Aorta (tissue), 5 donors: Measurements from ENCODE around the gene CDK19. TPM values are rescaled to one million over a fixed set of nuclear protein-coding genes. Genes with fewer than 3 reads are reported as not detected.

Source experiments
- ATAC-seq: fragments of 200-7000 bp; cut with Tn5 transposase; one replicate; pipeline ENCODE4 v1.9.1; 2022; ENCODE audit warnings: moderate library complexity; ENCODE audit not compliant: low FRiP score
- DNase-seq, 2 donors: peaks; one replicate each; pipeline ENCODE4 v3.0.0-alpha.2; 2020
- H3K27ac ChIP-seq, 2 donors: one replicate each; pipeline ENCODE4 v1.5.1; 2013; ENCODE audit warnings: low read length in 2 of 2, mild to moderate bottlenecking in 2 of 2, moderate library complexity in 2 of 2, control low read depth in 1 of 2, inconsistent platforms in 1 of 2, low read depth in 1 of 2
- H3K27me3 ChIP-seq, 2 donors: one replicate each; pipeline ENCODE4 v1.6.1; 2013; ENCODE audit warnings: control low read depth in 1 of 2, low read length in 1 of 2, mild to moderate bottlenecking in 1 of 2, moderate library complexity in 1 of 2; ENCODE audit not compliant: insufficient read depth in 2 of 2, control insufficient read depth in 1 of 2
- H3K36me3 ChIP-seq, 2 donors: one replicate each; pipeline ENCODE4 v1.6.1; 2013; ENCODE audit warnings: control low read depth in 1 of 2, low read length in 1 of 2, mild to moderate bottlenecking in 1 of 2; ENCODE audit not compliant: insufficient read depth in 2 of 2, control insufficient read depth in 1 of 2
- H3K4me1 ChIP-seq, 2 donors: one replicate each; pipeline ENCODE4 v1.6.1; 2013; ENCODE audit warnings: low read length in 2 of 2, control low read depth in 1 of 2, mild to moderate bottlenecking in 1 of 2, moderate library complexity in 1 of 2; ENCODE audit not compliant: insufficient read depth in 2 of 2, control insufficient read depth in 1 of 2
- H3K4me3 ChIP-seq, 2 donors: one replicate each; pipeline ENCODE4 v1.5.1; 2013; ENCODE audit warnings: low read length in 2 of 2, control low read depth in 1 of 2, mild to moderate bottlenecking in 1 of 2
- H3K9me3 ChIP-seq: one replicate; pipeline ENCODE4 v1.6.1; 2013; ENCODE audit warnings: mild to moderate bottlenecking, low read length; ENCODE audit not compliant: control insufficient read depth
- WGBS, 2 donors: extraction: QIAGEN DNeasy Blood & Tissue Kit; methylation state at CpG; one replicate each; pipeline ENCODE4 v1.1.7; 2013; 5-methylcytosine and 5-hydroxymethylcytosine counted together
- intact Hi-C, 2 donors: fragments of 100-400 bp; cut with DNase I; formaldehyde crosslinking; loops; one replicate each; pipeline versions ENCODE4 v1.14.2 to v1.15.0; 2022
- polyA plus RNA-seq, 2 donors: library from polyadenylated mRNA; stranded (reverse); fragments of 200-250 nt; gene quantifications; one replicate each; pipeline ENCODE4 v1.2.3, GENCODE V29; 2013
- total RNA-seq, 2 donors: library from RNA; stranded (reverse); fragmentation: NEBNext Ultra II Directional; extraction: Animal tissue kit (Norgen Biotek cat#: 25700); gene quantifications; one replicate each; pipeline ENCODE4 v1.2.1, GENCODE V29; 2021
- donor health status: healthy with polysubstance abuse.
- donor health status: Bipolar disorder and iron deficiency.
- donor health status: DM: no; HTN: no; CAD: no.
- donor health status: DM: no; HTN: no; CAD: no.
- donor health status: DM: yes; HTN: yes; CAD: no.

CDK19 gene
- total and polyA plus RNA-seq, 4 donors: 5.4 to 22.4 (median 12.8) TPM

DNA sequence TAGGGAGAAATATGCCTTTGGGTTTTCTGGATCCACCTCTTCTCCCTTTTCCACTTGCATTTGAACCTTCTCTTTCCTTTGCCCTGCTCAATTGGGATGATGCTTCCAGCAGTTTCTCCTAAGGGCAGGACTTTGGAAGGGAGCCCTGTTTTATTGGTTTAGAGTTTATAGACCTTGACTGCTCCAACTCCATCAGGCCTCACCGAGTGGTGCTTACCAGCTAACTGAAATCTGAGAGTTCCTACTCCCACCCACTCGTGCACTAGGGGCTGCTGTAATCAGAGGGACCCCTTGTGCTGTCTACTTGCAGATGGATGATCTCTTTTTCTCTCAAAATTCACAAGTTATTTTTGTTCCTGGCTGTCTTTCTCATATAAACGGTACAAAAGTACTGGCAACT is 217.5 kb downstream of the CDK19 start:
- Histone ChIP-seq H3K4me1 (no peaks in the 10 kb centered on the region), H3K4me3 (no peak overlapping the region), H3K27me3 (no peaks in the 10 kb centered on the region), H3K36me3 (no peaks in the 10 kb centered on the region), H3K9me3 (no peaks in the 10 kb centered on the region), H3K27ac (no peak overlapping the region)
- no peak for ATAC-seq
- intact Hi-C loops: no loop called here
- 40 to 53% methylated on average over 3 of the region's 3 CpGs for WGBS, 2 donors
- DNase-seq: no peak

GRCh38 chr6:110596354-110596753 is 218.9 kb downstream of the CDK19 start:
- Histone ChIP-seq H3K36me3 (no peaks in the 10 kb centered on the region), H3K27ac (no peak overlapping the region), H3K27me3 (no peaks in the 10 kb centered on the region), H3K4me3 (no peak overlapping the region), H3K9me3 (no peaks in the 10 kb centered on the region), H3K4me1 (no peaks in the 10 kb centered on the region)
- WGBS, 2 donors: 75 to 79% methylated on average over 3 of the region's 3 CpGs
- intact Hi-C loops: no loop called here
- ATAC-seq (no peak), DNase-seq (no peak)

DNA sequence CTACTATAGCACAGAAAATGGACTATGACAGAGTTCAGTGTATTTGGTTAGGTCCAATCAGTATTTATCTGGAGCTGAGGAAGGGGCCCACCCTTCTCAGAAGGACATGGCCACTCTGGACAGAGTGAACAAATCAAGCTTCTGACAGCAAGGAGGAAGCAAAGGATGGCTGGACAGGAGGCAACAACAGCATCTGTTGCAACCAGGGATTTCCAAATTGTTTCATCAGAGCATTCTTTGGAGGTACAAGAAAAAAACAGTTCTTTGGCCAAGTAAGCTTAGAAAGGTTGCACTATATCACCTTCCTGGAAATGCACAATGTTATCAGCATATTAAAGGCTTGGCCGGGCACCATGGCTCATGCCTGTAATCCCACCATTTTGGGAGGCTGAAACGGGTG is 220.2 kb downstream of the CDK19 start:
- intact Hi-C loops: no loop called here
- Histone ChIP-seq H3K4me3 (no peak overlapping the region), H3K4me1 (no peaks in the 10 kb centered on the region), H3K27me3 (no peaks in the 10 kb centered on the region), H3K9me3 (no peaks in the 10 kb centered on the region), H3K27ac (no peak overlapping the region), H3K36me3 (no peaks in the 10 kb centered on the region)
- DNase-seq (no peak), ATAC-seq (no peak)
- WGBS, 2 donors: 95 to 96% methylated on average over 2 of the region's 2 CpGs

DNA sequence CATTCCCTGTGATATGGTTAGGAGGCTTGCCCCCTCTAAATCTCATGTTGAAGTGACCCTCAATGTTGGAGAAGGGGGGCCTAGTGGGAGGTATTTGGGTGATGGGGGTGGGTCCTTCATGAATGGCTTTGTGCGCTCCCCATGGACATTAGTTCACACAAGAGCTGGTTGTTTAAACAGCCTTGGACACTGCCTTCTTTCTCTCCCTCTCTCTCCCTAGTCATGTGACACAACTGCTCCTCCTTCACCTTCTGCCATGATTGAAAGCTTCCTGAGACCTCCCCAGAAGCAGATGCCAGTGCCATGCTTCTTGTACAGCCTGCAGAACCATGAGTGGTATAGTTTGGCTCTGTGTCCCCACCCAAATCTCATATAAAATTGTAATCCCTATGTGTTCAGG is 221.6 kb downstream of the CDK19 start:
- 94 to 97% methylated on average over 1 of the region's 1 CpG for WGBS, 2 donors
- no peak overlapping the region for H3K4me3 ChIP-seq
- no peaks in the 10 kb centered on the region for H3K9me3 ChIP-seq
- intact Hi-C loops: no loop called here
- H3K36me3 ChIP-seq: no peaks in the 10 kb centered on the region
- H3K27ac ChIP-seq: no peak overlapping the region
- no peaks in the 10 kb centered on the region for H3K27me3 ChIP-seq
- DNase-seq (no peak), ATAC-seq (no peak)
- no peaks in the 10 kb centered on the region for H3K4me1 ChIP-seq

- DNase-seq (no peak), ATAC-seq (no peak)
- Histone ChIP-seq H3K36me3 (no peaks in the 10 kb centered on the region), H3K4me3 (no peak overlapping the region), H3K27me3 (no peaks in the 10 kb centered on the region), H3K9me3 (no peaks in the 10 kb centered on the region), H3K4me1 (no peaks in the 10 kb centered on the region), H3K27ac (no peak overlapping the region)
- intact Hi-C loops: no loop called here
- 31 to 33% methylated on average over 5 of the region's 5 CpGs for WGBS, 2 donors
Measured at GRCh38 chr6:110592765-110593164, 222.5 kb downstream of the CDK19 start.

DNA sequence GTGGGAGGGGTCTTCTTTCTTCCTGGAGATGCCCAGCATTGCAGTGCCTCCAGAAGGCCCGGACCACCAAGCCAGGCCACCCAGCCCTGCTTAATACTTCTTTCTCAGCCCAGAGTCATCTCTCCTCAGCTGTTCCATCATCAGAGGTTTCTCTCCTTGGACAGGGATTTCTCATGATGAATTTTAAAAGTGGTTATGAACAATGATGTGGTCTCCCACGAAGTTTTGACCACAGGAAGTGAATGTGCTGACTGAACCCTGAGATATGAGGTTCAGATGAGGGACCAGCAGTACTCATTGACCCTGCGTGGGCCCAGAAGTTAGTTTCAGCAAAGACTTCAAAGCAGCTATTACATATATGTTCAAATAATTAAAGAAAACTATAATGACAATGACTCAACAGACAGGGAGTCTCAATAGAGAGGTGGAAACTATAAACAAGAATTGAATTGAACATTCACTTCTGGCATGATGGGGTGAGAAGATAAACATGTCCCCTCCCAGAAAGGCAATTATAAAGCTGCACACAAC is 224.4 kb downstream of the CDK19 start:
- no peaks in the 10 kb centered on the region for H3K36me3 ChIP-seq
- H3K9me3 ChIP-seq: no peaks in the 10 kb centered on the region
- no peaks in the 10 kb centered on the region for H3K27me3 ChIP-seq
- WGBS, 2 donors: 87 to 90% methylated on average over 3 of the region's 3 CpGs
- intact Hi-C loops: no loop called here
- H3K4me1 ChIP-seq: no peaks in the 10 kb centered on the region
- no peak overlapping the region for H3K27ac ChIP-seq
- no peak for DNase-seq
- H3K4me3 ChIP-seq: no peak overlapping the region
- ATAC-seq: no peak

- H3K27me3 ChIP-seq: no peaks in the 10 kb centered on the region
- intact Hi-C loops: no loop called here
- no peaks in the 10 kb centered on the region for H3K9me3 ChIP-seq
- no peak overlapping the region for H3K4me3 ChIP-seq
- no peak overlapping the region for H3K27ac ChIP-seq
- H3K4me1 ChIP-seq: no peaks in the 10 kb centered on the region
- WGBS, 2 donors: 83 to 88% methylated on average over 6 of the region's 6 CpGs
- no peak for ATAC-seq
- H3K36me3 ChIP-seq: no peaks in the 10 kb centered on the region
- no peak for DNase-seq
Measured at GRCh38 chr6:110589865-110590513, 225.3 kb downstream of the CDK19 start.

GRCh38 chr6:110587328-110587727 is 227.9 kb downstream of the CDK19 start:
- no peak overlapping the region for H3K4me3 ChIP-seq
- intact Hi-C loops: no loop called here
- ATAC-seq (no peak), DNase-seq (no peak)
- H3K9me3 ChIP-seq: no peaks in the 10 kb centered on the region
- no peak overlapping the region for H3K27ac ChIP-seq
- WGBS, 2 donors: 84 to 89% methylated on average over 2 of the region's 2 CpGs
- no peaks in the 10 kb centered on the region for H3K4me1 ChIP-seq
- H3K36me3 ChIP-seq: no peaks in the 10 kb centered on the region
- no peaks in the 10 kb centered on the region for H3K27me3 ChIP-seq

DNA sequence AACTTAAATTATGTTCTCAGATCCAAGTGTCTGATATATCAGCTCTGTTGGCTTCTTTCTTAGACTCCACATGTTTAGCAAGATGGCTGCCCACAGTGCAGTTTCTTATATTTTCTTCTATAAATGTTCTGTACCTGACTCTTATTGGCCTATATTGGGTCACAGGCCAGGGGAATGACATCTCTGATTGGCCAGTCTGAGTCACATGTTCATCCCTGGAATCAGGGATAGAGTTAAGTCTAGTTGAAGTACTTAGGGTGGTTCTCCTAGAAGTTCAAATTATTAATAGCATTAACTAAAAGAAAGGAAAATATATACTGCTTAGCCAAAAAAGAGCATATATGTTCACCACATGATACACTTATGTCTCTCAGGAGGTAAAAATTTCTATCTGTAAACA is 233.6 kb downstream of the CDK19 start:
- H3K27ac ChIP-seq: no peak overlapping the region
- intact Hi-C loops: no loop called here
- H3K4me1 ChIP-seq: no peaks in the 10 kb centered on the region
- no peaks in the 10 kb centered on the region for H3K27me3 ChIP-seq
- no peak for ATAC-seq
- H3K4me3 ChIP-seq: no peak overlapping the region
- DNase-seq: no peak
- H3K9me3 ChIP-seq: no peaks in the 10 kb centered on the region
- no peaks in the 10 kb centered on the region for H3K36me3 ChIP-seq
